Measurements from ENCODE around the gene STK24.
A peak's percentile ranks its signal among the peaks of the same experiment; 100 is the strongest.

Gene STK24

GRCh38 chr13:98504371-98504963 lies 72.4 kb downstream of the STK24 start:
- H3K9ac ChIP-seq (ENCODE audit: low read depth, low read length): no peak overlapping the region
- no peaks in the 10 kb centered on the region for H3K9me3 ChIP-seq (ENCODE audit: insufficient read depth, low read depth, low read length)
- H3K4me3 ChIP-seq (ENCODE audit: low read length): no peak overlapping the region
- peaks cover 9% of the 10 kb centered on the region; the same call in 1 of the 2 replicates for H3K36me3 ChIP-seq (ENCODE audit: insufficient read depth, low read depth, low read length)
- H3K27me3 ChIP-seq (ENCODE audit: insufficient read depth, low read length): no peaks in the 10 kb centered on the region
- no peak overlapping the region for H3K27ac ChIP-seq (ENCODE audit: low read length)
- H3K4me1 ChIP-seq (ENCODE audit: insufficient read depth, low read length): peaks cover 31% of the 10 kb centered on the region

GRCh38 chr13:98504029-98504351 lies 72.9 kb downstream of the STK24 start:
- no peak overlapping the region for H3K27ac ChIP-seq (ENCODE audit: low read length)
- H3K36me3 ChIP-seq (ENCODE audit: insufficient read depth, low read depth, low read length): peaks cover 11% of the 10 kb centered on the region; the same call in 1 of the 2 replicates
- H3K9ac ChIP-seq (ENCODE audit: low read depth, low read length): no peak overlapping the region
- no peak overlapping the region for H3K4me3 ChIP-seq (ENCODE audit: low read length)
- H3K4me1 ChIP-seq (ENCODE audit: insufficient read depth, low read length): peaks cover 30% of the 10 kb centered on the region
- H3K27me3 ChIP-seq (ENCODE audit: insufficient read depth, low read length): no peaks in the 10 kb centered on the region
- H3K9me3 ChIP-seq (ENCODE audit: insufficient read depth, low read depth, low read length): no peaks in the 10 kb centered on the region

- no peak overlapping the region for H3K27ac ChIP-seq (ENCODE audit: low read length)
- H3K4me1 ChIP-seq (ENCODE audit: insufficient read depth, low read length): peaks cover 24% of the 10 kb centered on the region
- no peak overlapping the region for H3K9ac ChIP-seq (ENCODE audit: low read depth, low read length)
- no peaks in the 10 kb centered on the region for H3K27me3 ChIP-seq (ENCODE audit: insufficient read depth, low read length)
- no peaks in the 10 kb centered on the region for H3K9me3 ChIP-seq (ENCODE audit: insufficient read depth, low read depth, low read length)
- H3K4me3 ChIP-seq (ENCODE audit: low read length): no peak overlapping the region
- peaks cover 15% of the 10 kb centered on the region for H3K36me3 ChIP-seq (ENCODE audit: insufficient read depth, low read depth, low read length)
Observed at GRCh38 chr13:98503175-98504028, 73.5 kb downstream of the STK24 start.

GRCh38 chr13:98500963-98501421 lies 75.9 kb downstream of the STK24 start:
- H3K27ac ChIP-seq (ENCODE audit: low read length): no peak overlapping the region
- peaks cover 19% of the 10 kb centered on the region for H3K36me3 ChIP-seq (ENCODE audit: insufficient read depth, low read depth, low read length)
- no peaks in the 10 kb centered on the region for H3K27me3 ChIP-seq (ENCODE audit: insufficient read depth, low read length)
- peaks cover 9% of the 10 kb centered on the region; the same call in 1 of the 2 replicates for H3K4me1 ChIP-seq (ENCODE audit: insufficient read depth, low read length)
- H3K4me3 ChIP-seq (ENCODE audit: low read length): no peak overlapping the region
- H3K9ac ChIP-seq (ENCODE audit: low read depth, low read length): no peak overlapping the region
- no peaks in the 10 kb centered on the region for H3K9me3 ChIP-seq (ENCODE audit: insufficient read depth, low read depth, low read length)

- no peaks in the 10 kb centered on the region for H3K27me3 ChIP-seq (ENCODE audit: insufficient read depth, low read length)
- peaks cover 21% of the 10 kb centered on the region; the same call in 1 of the 2 replicates for H3K4me1 ChIP-seq (ENCODE audit: insufficient read depth, low read length)
- H3K9me3 ChIP-seq (ENCODE audit: insufficient read depth, low read depth, low read length): no peaks in the 10 kb centered on the region
- H3K36me3 ChIP-seq (ENCODE audit: insufficient read depth, low read depth, low read length): peaks cover 15% of the 10 kb centered on the region
- no peak overlapping the region for H3K9ac ChIP-seq (ENCODE audit: low read depth, low read length)
- no peak overlapping the region for H3K27ac ChIP-seq (ENCODE audit: low read length)
- H3K4me3 ChIP-seq (ENCODE audit: low read length): no peak overlapping the region
Observed at GRCh38 chr13:98496966-98497365, 79.9 kb downstream of the STK24 start.

- Histone ChIP-seq H3K9ac (ENCODE audit: low read depth, low read length) (no peak overlapping the region), H3K27ac (ENCODE audit: low read length) (no peak overlapping the region), H3K4me3 (ENCODE audit: low read length) (no peak overlapping the region), H3K4me1 (ENCODE audit: insufficient read depth, low read length) (peaks cover 21% of the 10 kb centered on the region; the same call in 1 of the 2 replicates), H3K27me3 (ENCODE audit: insufficient read depth, low read length) (no peaks in the 10 kb centered on the region), H3K36me3 (ENCODE audit: insufficient read depth, low read depth, low read length) (peaks cover 15% of the 10 kb centered on the region), H3K9me3 (ENCODE audit: insufficient read depth, low read depth, low read length) (no peaks in the 10 kb centered on the region)
Observed at GRCh38 chr13:98496479-98496791, 80.5 kb downstream of the STK24 start.

GRCh38 chr13:98495627-98496478 lies 81.1 kb downstream of the STK24 start:
- Histone ChIP-seq H3K4me1 (ENCODE audit: insufficient read depth, low read length) (peaks cover 21% of the 10 kb centered on the region; the same call in 1 of the 2 replicates), H3K27me3 (ENCODE audit: insufficient read depth, low read length) (no peaks in the 10 kb centered on the region), H3K27ac (ENCODE audit: low read length) (no peak overlapping the region), H3K36me3 (ENCODE audit: insufficient read depth, low read depth, low read length) (peaks cover 15% of the 10 kb centered on the region), H3K9ac (ENCODE audit: low read depth, low read length) (no peak overlapping the region), H3K4me3 (ENCODE audit: low read length) (no peak overlapping the region), H3K9me3 (ENCODE audit: insufficient read depth, low read depth, low read length) (no peaks in the 10 kb centered on the region)

- Histone ChIP-seq H3K4me3 (ENCODE audit: low read length) (no peak overlapping the region), H3K36me3 (ENCODE audit: insufficient read depth, low read depth, low read length) (peaks cover 13% of the 10 kb centered on the region), H3K27me3 (ENCODE audit: insufficient read depth, low read length) (no peaks in the 10 kb centered on the region), H3K4me1 (ENCODE audit: insufficient read depth, low read length) (peaks cover 23% of the 10 kb centered on the region; the same call in 1 of the 2 replicates), H3K9ac (ENCODE audit: low read depth, low read length) (no peak overlapping the region), H3K27ac (ENCODE audit: low read length) (no peak overlapping the region), H3K9me3 (ENCODE audit: insufficient read depth, low read depth, low read length) (no peaks in the 10 kb centered on the region)
Observed at GRCh38 chr13:98494769-98495168, 82.1 kb downstream of the STK24 start.

- no peaks in the 10 kb centered on the region for H3K27me3 ChIP-seq (ENCODE audit: insufficient read depth, low read length)
- no peak overlapping the region for H3K4me3 ChIP-seq (ENCODE audit: low read length)
- 0 out of 2 replicates have a peak, but pooled peaks cover 1% of the 10 kb centered on the region for H3K36me3 ChIP-seq (ENCODE audit: insufficient read depth, low read depth, low read length)
- H3K27ac ChIP-seq (ENCODE audit: low read length): peak overlapping the region; percentile 52
- H3K4me1 ChIP-seq (ENCODE audit: insufficient read depth, low read length): peaks cover 30% of the 10 kb centered on the region; the same call in 1 of the 2 replicates
- H3K9me3 ChIP-seq (ENCODE audit: insufficient read depth, low read depth, low read length): no peaks in the 10 kb centered on the region
- H3K9ac ChIP-seq (ENCODE audit: low read depth, low read length): peak overlapping the region; percentile 50; the same call in 1 of the 2 replicates
Observed at GRCh38 chr13:98493042-98493712, 83.7 kb downstream of the STK24 start.

- peak overlapping the region; percentile 52 for H3K27ac ChIP-seq (ENCODE audit: low read length)
- peak overlapping the region; percentile 50; the same call in 1 of the 2 replicates for H3K9ac ChIP-seq (ENCODE audit: low read depth, low read length)
- no peaks in the 10 kb centered on the region for H3K9me3 ChIP-seq (ENCODE audit: insufficient read depth, low read depth, low read length)
- peaks cover 30% of the 10 kb centered on the region; the same call in 1 of the 2 replicates for H3K4me1 ChIP-seq (ENCODE audit: insufficient read depth, low read length)
- H3K27me3 ChIP-seq (ENCODE audit: insufficient read depth, low read length): no peaks in the 10 kb centered on the region
- no peaks in the 10 kb centered on the region for H3K36me3 ChIP-seq (ENCODE audit: insufficient read depth, low read depth, low read length)
- peak overlapping the region; percentile 31; the same call in 1 of the 2 replicates for H3K4me3 ChIP-seq (ENCODE audit: low read length)
Observed at GRCh38 chr13:98492335-98493041, 84.4 kb downstream of the STK24 start.

Data from iPS-20b (cell line).